22Rv1 (cell line): ENCODE results near the gene SLC31A1.

Experiments used
- CTCF ChIP-seq: fragments of 450-650 bp; IDR thresholded peaks from 2 replicates; pipeline ENCODE4 v1.5.1; 2017; ENCODE audit warnings: mild to moderate bottlenecking
- ZFX ChIP-seq: fragments of 450-650 bp; IDR thresholded peaks from 2 replicates; pipeline ENCODE4 v1.6.1; 2017; ENCODE audit warnings: antibody characterized with exemption, borderline replicate concordance

- TF ChIP-seq CTCF (no peak), ZFX (no peak)
Observed at GRCh38 chr9:113257863-113258262, 36.5 kb downstream of the SLC31A1 start.
